Stimulated activated CD8-positive, alpha-beta memory T cell treated with anti-CD3 and anti-CD28 coated beads, Interleukin-2, amount 100 ng/mL, for 1 hour (primary cell): ENCODE data around the gene KDF1.

Experiments
- DNase-seq, 2 donors: peaks; one replicate each; pipeline ENCODE4 v3.0.0-alpha.2; 2020; ENCODE audit warnings: low read depth in 2 of 2

The KDF1 gene

DNA sequence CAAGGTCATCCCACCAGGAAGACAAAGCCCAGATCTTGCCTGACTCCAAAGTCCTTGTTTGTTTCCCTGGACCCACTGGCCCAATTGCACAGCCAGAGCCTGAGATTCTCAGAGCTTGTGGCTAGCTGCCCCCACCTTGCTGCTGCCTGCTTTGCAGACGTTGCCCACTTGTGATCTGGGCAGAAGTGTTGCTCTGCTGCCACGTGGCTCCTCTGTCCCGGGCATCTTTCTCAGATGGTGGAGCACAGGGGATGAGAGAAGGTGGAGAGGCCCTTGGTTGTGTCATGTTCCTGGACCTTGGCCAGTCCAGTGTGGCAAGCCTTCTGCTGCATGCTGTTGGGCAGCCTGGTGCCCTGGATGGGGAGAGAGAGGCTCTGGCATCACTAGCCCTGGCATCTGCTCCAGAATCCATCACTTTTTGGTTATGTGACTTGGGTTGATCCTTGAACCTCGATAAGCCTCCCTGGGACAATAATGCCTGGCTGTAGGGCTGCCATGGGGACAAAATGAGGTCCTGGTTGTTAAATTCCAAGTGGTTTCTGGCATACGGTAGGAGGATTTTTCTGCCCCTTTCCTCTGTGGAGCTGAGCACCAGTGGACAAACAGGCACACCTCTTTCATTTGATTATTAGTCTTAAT lies 44.9 kb downstream of the KDF1 start:
- DNase-seq: no peak

DNA sequence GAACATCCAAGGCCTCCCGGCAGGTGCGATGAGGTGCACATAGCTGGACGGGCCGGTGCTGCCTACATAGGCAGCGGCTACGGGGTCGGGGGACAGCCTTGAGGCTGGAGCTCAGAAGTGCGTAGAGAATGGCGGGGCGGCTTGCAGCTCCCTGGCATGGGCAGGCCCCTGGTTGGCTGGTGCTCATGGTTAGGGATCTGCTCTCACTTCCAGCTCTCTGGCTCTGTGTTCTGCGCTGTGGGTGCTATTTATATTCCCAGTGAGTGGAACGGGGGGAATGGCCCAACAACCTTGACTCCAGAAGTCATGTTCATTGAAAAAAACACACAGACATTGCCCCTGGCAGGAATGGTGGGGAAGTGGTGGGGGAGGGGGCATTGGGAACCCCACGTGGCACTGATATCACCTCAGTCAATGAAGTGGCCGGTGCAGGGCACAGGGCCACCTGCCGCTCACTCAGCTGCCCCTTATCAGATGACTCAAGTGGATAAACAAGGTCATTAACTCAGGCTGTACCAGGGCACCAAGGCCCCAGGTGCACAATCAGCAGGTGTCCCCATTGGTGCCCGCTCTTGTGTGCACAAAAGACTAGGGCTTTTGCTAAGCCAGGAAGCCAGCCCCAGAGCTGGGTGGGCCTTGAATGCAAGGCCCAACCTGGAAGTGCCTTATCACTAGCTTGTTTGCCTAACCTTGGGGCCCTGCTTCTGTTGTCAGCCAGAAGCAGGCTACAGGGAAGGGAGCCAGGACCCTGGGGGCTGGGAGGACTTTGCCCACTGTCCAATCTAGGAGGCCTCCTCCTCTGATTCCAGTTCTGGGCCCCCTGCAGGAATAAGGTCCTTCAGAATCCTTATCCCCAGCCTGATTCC lies 46.3 kb downstream of the KDF1 start, which contains the start of gene NR0B2:
TSS of gene NR0B2 (minus strand) at position 222 of the 866 bp plus-strand sequence. CDS start at position 187, 35 bp downstream.
- DNase-seq: no peak

DNA sequence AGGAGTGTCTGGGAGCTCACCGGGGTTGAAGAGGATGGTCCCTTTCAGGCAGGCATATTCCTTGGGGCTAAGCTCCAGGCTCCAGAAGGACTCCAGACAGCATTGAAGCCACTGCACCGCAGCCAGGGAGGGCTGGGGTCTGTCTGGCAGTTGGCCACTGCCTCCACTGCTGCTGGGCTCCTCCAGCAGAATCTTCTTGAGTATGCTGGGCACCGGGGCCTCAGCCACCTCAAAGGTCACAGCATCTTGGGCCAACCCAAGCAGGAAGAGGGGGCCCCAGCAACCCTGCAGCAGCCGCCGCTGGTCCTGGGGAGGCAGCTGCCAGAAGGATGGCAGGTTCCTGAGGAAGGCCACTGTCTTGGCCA lies 46.9 kb downstream of the KDF1 start:
- no peak for DNase-seq

DNA sequence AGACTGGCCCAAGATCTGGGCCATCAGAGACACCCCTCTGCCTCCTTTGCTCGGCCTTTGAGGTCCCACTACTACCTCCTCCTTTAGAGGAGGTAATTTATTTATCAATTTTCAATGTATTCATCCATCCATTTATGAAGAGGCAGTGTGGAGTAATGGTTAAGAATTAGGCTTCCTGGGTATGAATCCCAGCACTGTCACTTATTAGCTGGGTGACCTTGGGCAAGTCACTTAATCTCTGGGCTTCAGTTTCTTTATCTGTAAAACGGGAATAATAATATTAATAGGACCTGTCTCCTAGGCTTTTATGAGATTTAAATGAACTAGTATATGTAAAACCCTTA lies 48.1 kb downstream of the KDF1 start:
- no peak for DNase-seq

DNA sequence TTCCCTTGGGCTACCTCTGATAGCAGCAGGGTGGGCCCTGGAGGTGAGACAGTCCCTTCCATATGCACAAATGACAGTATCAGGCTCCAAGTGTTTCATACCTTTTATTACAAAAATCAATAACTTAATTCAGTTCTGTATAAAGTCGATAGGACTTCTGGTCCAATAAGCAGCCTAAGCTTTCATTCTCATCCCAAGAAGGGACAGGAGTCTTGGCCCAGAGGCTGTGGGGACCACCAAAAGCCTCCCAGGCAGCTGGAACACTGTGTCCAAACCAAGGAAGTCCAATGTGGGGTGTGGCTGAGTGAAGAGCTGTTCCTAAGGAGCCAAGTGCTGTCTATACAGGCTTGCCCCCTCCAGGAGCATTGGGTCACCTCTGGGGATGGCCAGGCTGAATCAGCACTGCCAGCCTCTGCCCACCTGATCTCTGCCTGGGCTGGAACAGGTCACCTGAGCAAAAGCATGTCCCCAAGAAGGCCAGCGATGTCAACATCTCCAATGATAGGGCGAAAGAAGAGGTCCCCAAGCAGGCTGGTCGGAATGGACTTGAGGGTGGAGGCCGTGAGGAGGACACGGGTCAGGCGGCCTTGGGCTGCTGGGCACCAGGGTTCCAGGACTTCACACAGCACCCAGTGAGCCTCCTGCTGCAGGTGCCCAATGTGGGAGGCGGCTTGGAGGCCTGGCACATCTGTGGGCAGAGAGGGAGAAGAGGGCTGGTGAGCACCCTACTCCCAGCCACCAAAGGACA lies 48.7 kb downstream of the KDF1 start:
- no peak for DNase-seq

DNA sequence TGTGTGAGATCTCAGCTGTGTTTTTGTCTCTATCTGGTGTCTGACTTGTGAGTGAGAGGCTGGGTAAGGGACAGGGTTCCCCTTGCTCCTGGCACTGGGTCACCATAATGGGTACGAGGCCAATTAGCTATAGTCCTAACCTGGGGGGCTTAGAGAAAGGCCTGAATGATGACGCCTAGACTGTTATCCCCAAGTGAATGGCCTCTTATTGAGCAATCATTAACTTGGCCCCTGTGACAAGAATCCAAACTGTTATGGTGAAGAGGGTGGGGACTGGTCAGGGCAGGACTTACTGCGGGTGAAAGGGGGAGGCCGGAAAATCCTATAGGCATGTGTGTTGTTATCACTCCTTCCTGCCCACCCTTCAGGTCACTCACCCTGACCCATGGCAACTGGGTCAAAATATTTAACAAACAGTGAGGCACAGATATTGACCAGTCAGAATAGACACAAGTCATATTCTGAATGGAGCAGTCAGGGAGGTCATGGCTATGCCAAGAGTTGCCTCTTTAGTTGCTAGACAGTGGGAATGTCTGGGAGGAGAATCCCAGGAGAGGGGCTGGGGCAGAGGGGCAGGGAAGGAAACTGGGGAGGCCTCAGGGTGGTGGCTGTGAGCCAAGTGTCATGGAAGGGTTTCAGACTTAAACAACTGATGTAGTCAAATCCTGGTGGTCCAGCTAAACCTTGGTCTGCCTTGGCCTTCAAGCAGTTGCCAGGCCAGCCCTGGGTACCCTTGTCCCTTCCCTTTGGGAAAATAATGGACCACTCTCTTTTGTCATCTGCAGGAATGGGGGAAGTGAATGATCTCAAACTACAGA lies 49.7 kb downstream of the KDF1 start:
- no peak for DNase-seq

DNA sequence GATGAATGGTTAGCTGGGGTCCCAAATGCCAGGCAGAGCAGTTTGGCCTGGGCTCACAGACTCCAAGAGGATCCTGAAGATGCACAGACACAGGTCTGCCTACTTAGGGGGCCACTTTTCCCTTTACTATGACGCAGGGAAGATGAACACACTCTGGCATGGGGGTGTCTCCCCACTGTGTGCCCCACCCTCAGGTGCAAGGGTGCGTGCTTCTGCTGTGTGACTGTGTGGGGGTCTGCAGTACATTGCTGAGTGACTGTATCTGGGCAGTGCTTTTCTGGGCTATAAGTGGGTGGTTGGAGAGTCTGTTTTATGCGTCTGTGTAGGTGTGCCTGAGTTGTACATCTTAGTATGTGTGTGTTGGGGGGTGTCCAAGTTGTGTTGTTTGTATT lies 50.3 kb downstream of the KDF1 start:
- no peak for DNase-seq

DNA sequence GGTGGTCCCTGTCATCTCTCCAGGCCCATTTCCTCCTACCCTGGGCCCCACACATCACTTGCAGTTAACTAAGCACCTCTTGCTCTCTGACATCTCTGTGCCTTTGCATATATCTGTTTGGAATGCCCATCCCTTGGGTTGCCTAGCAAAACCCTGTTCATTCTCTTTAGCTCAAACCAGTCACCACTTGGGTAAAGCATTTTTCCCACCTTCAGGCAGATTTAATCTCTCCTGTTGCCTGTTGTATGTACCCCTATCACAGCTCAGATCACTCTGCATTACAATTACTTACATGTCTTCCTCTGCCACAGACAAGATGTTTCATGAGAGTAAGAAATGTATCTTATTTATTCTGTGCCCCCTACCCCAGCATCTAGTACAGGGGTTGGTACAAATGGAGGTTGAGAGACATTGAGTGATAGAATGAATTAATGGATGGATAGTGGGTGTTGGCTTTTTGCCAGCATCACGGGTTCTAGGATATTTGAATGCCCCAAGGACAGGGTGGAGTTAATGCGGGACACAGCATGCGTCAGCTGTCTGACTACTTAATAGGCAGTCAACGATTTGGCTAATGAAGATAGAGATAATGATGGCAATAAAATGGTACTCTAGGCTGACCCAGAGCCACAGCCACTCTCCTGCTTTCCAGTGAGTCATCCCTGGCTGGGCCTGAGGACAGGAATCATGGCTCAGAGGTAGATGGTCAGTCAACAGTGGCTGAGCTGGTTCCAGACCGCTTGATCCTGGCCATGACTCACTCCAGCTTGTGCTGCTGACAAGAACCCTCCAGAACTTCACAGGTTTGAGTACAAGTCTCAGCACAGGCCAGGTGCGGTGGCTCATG lies 53.0 kb downstream of the KDF1 start:
- no peak for DNase-seq

DNA sequence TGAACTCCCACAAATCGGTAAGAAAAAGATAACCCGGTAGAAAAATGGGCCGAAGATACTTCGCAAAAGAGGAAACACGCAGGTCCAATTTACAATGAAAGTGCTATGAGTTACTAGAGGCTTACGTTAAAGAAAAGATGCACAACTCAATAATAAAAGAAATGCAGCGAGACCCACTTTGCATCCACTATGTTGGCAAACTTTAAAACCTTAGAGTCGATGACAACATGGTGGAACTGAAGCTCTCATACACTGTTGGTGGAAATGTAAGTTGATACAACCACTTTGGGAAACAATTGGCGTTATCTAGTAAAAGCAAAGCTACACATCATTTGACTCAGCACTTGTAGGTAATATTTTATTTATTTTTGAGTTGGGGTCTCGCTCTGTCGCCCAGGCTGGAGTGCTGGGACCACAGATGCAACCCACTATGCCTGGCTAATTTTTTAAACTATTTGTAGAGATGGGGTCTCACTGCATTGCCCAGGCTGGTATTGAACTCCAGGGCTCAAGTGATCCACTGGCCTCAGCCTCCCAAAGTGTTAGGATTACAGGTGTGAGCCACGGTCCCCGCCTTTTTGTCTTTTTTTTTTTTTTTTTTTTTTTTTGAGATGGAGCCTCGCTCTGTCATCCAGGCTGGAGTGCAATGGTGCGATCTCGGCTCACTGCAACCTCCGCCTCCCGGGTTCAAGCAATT lies 59.3 kb downstream of the KDF1 start:
- DNase-seq: no peak

DNA sequence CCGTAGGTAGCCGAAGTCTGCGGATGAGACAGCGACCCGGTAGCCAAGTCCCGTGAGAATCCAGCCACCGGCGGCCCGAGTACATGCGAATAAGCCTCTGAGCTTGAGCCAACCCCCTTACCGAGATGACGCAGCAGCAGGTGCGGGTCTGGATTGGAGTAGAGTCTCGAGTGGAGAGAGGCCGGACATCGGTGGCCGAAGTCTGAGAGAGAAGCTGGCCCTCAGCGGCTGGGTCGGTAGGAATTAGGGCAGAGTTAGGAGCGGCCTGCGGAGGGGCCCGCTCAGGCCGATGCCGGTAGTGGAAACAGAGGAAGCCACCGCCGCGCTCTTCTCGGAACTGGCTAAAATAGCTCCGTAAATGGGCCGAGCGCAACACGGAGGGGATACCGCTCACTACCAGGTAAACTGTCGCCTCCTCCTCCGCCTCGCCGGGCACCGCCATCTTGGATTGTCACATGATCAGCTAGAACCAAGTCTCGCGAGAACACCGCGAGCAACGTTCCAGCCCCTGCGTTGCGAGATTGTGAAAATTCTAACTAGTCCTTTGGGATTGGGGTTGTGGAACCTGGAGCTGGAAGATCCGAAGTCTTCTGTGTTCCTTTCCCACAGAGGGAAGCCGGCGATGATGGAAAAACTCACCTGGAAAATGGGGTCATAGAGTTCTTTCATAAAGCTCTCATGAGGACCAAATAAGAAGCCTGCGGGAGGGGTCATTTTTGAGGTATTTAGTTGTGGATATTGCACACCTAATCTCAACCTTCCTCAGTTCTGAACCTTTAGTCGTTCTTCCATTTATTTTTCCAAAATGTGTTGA lies 60.1 kb downstream of the KDF1 start, which contains the start of gene GPATCH3:
TSS of gene GPATCH3 (minus strand) at position 467 of the 814 bp plus-strand sequence. CDS start at position 442, 25 bp downstream.
- DNase-seq: peak; percentile 70 to 77
